Measurements from ENCODE around the gene C9orf50.

C9orf50 gene

GRCh38 chr9:129580211-129580915 lies 40.5 kb downstream of the C9orf50 start:
- TF ChIP-seq CTCF (IDR thresholded peaks at IDR 0.05; ENCODE audit: borderline replicate concordance, insufficient read depth, low read depth, low read length): no peak
- peak overlapping the region; percentile 12 for H3K4me3 ChIP-seq (ENCODE audit: low read depth, low read length)

- H3K4me3 ChIP-seq (ENCODE audit: low read depth, low read length): no peak overlapping the region
- no peak for TF ChIP-seq CTCF (IDR thresholded peaks at IDR 0.05; ENCODE audit: borderline replicate concordance, insufficient read depth, low read depth, low read length)
Observed at GRCh38 chr9:129579294-129579693, 41.6 kb downstream of the C9orf50 start.

- no peak for TF ChIP-seq CTCF (IDR thresholded peaks at IDR 0.05; ENCODE audit: borderline replicate concordance, insufficient read depth, low read depth, low read length)
- H3K4me3 ChIP-seq (ENCODE audit: low read depth, low read length): no peak overlapping the region
Observed at GRCh38 chr9:129576546-129577543, 44.1 kb downstream of the C9orf50 start.

- TF ChIP-seq CTCF (IDR thresholded peaks at IDR 0.05; ENCODE audit: borderline replicate concordance, insufficient read depth, low read depth, low read length): no peak
- H3K4me3 ChIP-seq (ENCODE audit: low read depth, low read length): no peak overlapping the region
Observed at GRCh38 chr9:129575818-129576217, 45.1 kb downstream of the C9orf50 start.

- TF ChIP-seq CTCF (IDR thresholded peaks at IDR 0.05; ENCODE audit: borderline replicate concordance, insufficient read depth, low read depth, low read length): no peak
- no peak overlapping the region for H3K4me3 ChIP-seq (ENCODE audit: low read depth, low read length)
Observed at GRCh38 chr9:129574911-129575585, 45.9 kb downstream of the C9orf50 start.

GRCh38 chr9:129573977-129574376 lies 46.9 kb downstream of the C9orf50 start:
- TF ChIP-seq CTCF (IDR thresholded peaks at IDR 0.05; ENCODE audit: borderline replicate concordance, insufficient read depth, low read depth, low read length): no peak
- H3K4me3 ChIP-seq (ENCODE audit: low read depth, low read length): no peak overlapping the region
